ENCODE measurements around the gene BAZ2B. TPM values are rescaled to one million over a fixed set of nuclear protein-coding genes. Genes with fewer than 3 reads are reported as not detected.

The BAZ2B gene
- total RNA-seq, 2 donors from 2014 or later = 16.8 to 19.7 TPM

DNA sequence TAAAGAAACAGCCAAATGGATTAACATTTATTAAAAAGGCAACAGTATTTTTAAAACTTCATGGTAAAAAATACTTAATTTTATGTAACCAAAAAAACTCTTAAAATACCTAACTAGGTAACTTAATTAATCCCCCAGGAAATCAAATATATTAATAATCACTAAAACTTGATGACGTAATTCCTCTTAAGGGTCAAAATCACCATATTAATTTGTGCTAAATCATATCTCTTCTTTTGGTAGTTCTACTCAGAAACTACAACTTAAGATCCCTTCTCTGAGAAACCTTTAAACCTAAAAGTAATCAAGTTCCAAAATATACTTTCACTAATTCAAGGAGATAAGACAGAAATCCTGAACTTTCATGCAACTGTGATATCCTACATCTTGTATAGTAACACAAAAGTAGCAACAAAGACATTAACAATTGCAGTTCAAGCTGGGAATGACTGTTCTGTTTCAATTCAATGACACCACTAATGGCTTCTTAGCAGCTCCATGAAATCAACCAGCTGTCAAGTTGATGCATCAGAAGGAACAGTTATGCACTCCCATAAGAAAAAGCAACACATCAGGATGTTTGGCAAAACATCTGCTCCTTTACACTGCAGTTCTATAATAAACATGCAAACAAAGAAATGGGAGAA lies 4.0 kb downstream of the BAZ2B start:
- Mint-ChIP-seq H3K4me3 (no peak overlapping the region), H3K36me3 (ENCODE audit: insufficient read depth in 2 of 2) (peaks cover 1 to 3% of the 10 kb centered on the region in 2 donors), H3K9me3 (no peaks in the 10 kb centered on the region), H3K27me3 (ENCODE audit: low read depth) (peaks cover 28% of the 10 kb centered on the region), H3K27ac (no peak overlapping the region), H3K4me1 (ENCODE audit: low read depth) (peaks cover 16% of the 10 kb centered on the region)
- DNase-seq = no peak
- ATAC-seq (replicated peaks in 1 of 2) = no peak

DNA sequence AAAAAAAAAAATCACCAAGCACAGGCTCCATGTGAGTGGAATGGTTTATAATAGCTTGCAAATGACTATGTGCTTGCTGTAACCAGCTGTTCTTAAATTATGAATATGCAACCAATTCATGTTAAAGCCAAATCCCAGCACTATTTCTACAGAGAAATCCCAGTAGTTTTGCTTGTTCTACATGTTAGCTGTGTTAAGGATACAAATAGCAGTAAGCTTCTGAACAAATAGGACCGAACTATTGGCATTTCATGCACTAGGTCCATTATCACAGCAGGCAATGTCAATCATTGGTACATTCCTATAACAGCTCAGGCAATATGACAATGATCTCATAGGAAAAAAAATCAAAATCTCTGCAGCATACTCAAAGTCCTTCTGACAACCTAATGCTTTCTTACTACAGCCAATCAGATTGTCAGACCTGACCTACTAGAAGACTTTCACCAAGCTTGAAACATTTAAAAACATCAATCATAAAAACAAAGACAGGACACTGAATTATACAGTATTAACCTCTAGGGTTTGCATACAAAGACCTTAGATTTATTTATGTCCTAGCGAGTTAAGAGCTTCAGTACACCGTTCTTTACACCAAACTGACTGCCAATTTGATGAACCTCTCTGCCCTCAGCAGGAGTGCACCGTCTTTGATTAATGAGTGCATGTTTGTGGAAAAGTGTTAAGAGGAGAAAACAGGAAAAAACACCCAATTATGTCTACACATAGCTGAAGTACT lies 6.4 kb downstream of the BAZ2B start:
- Mint-ChIP-seq H3K4me1 (ENCODE audit: low read depth) (peaks cover 7% of the 10 kb centered on the region), H3K4me3 (no peak overlapping the region), H3K27me3 (ENCODE audit: low read depth) (peaks cover 14% of the 10 kb centered on the region), H3K27ac (no peak overlapping the region), H3K9me3 (no peaks in the 10 kb centered on the region), H3K36me3 (ENCODE audit: insufficient read depth in 2 of 2) (no peaks in the 10 kb centered on the region)
- ATAC-seq (replicated peaks in 1 of 2) (no peak), DNase-seq (no peak)

GRCh38 chr2:159608723-159609308 lies 7.5 kb downstream of the BAZ2B start:
- DNase-seq (no peak), ATAC-seq (replicated peaks in 1 of 2) (no peak)
- H3K4me1 Mint-ChIP-seq (ENCODE audit: low read depth) = no peaks in the 10 kb centered on the region
- no peak overlapping the region for H3K27ac Mint-ChIP-seq
- no peak overlapping the region for H3K4me3 Mint-ChIP-seq
- H3K9me3 Mint-ChIP-seq = no peaks in the 10 kb centered on the region
- peaks cover 3% of the 10 kb centered on the region for H3K27me3 Mint-ChIP-seq (ENCODE audit: low read depth)
- no peaks in the 10 kb centered on the region for H3K36me3 Mint-ChIP-seq (ENCODE audit: insufficient read depth in 2 of 2)

DNA sequence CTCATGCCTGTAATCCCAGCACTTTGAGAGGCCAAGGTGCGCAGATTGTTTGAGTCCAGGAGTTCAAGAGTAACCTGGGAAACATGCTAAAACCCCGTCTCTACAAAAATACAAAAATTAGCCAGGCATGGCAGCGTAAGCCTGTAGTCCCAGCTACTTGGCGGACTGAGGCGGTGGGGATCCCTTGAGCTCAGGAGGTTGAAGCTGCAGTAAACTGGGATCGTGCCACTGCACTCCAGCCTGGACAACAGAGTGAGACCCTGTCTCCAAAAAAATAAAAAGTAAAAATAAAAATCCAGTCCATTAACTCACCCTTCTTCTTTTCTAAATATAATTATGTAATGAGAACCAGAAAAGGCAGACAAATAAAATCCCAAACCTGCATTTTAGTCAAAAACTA lies 8.2 kb downstream of the BAZ2B start:
- Mint-ChIP-seq H3K27me3 (ENCODE audit: low read depth) (no peaks in the 10 kb centered on the region), H3K36me3 (ENCODE audit: insufficient read depth in 2 of 2) (no peaks in the 10 kb centered on the region), H3K27ac (no peak overlapping the region), H3K4me1 (ENCODE audit: low read depth) (no peaks in the 10 kb centered on the region), H3K9me3 (no peaks in the 10 kb centered on the region), H3K4me3 (no peak overlapping the region)
- no peak for DNase-seq
- ATAC-seq (replicated peaks in 1 of 2) = no peak

- no peak for ATAC-seq (replicated peaks in 1 of 2)
- Mint-ChIP-seq H3K27ac (no peak overlapping the region), H3K4me3 (no peak overlapping the region), H3K36me3 (ENCODE audit: insufficient read depth in 2 of 2) (no peaks in the 10 kb centered on the region), H3K9me3 (no peaks in the 10 kb centered on the region), H3K4me1 (ENCODE audit: low read depth) (no peaks in the 10 kb centered on the region), H3K27me3 (ENCODE audit: low read depth) (no peaks in the 10 kb centered on the region)
- no peak for DNase-seq
These were observed 10.1 kb downstream of the BAZ2B start for GRCh38 chr2:159606287-159606686.

- no peak for DNase-seq
- ATAC-seq (replicated peaks in 1 of 2) = no peak
- Mint-ChIP-seq H3K4me3 (no peak overlapping the region), H3K9me3 (no peaks in the 10 kb centered on the region), H3K36me3 (ENCODE audit: insufficient read depth in 2 of 2) (no peaks in the 10 kb centered on the region), H3K4me1 (ENCODE audit: low read depth) (peaks cover 5% of the 10 kb centered on the region), H3K27me3 (ENCODE audit: low read depth) (no peaks in the 10 kb centered on the region), H3K27ac (no peak overlapping the region)
These were observed 10.7 kb downstream of the BAZ2B start for GRCh38 chr2:159605441-159606178.

DNA sequence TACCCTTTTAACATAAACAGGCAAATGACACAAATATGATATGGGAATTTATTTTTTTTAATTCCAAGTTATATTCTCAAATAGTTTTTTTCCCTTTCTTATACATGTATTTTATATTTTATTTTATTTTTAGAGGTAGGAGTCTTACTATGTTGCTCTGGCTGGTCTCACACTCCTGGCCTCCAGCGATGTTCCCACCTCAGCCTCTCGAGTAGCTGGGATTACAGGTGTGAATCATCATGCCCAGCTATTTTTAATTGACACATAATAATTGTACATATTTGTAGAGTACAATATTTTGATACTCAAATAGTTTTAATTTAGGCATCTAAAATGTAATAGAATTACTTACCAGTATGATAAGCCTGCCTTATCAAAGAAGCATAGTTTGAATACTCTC lies 12.2 kb downstream of the BAZ2B start:
- H3K4me3 Mint-ChIP-seq = no peak overlapping the region
- H3K27ac Mint-ChIP-seq = no peak overlapping the region
- DNase-seq (no peak), ATAC-seq (replicated peaks in 1 of 2) (no peak)
- H3K4me1 Mint-ChIP-seq (ENCODE audit: low read depth) = peaks cover 7% of the 10 kb centered on the region
- no peaks in the 10 kb centered on the region for H3K27me3 Mint-ChIP-seq (ENCODE audit: low read depth)
- no peaks in the 10 kb centered on the region for H3K36me3 Mint-ChIP-seq (ENCODE audit: insufficient read depth in 2 of 2)
- no peaks in the 10 kb centered on the region for H3K9me3 Mint-ChIP-seq

- Mint-ChIP-seq H3K4me1 (ENCODE audit: low read depth) (peaks cover 7% of the 10 kb centered on the region), H3K27ac (no peak overlapping the region), H3K36me3 (ENCODE audit: insufficient read depth in 2 of 2) (no peaks in the 10 kb centered on the region), H3K27me3 (ENCODE audit: low read depth) (no peaks in the 10 kb centered on the region), H3K4me3 (no peak overlapping the region), H3K9me3 (no peaks in the 10 kb centered on the region)
- DNase-seq (peak in 1 of 2 donors; percentile 6), ATAC-seq (replicated peaks in 1 of 2) (peak; percentile 60 to 80)
These were observed 15.6 kb downstream of the BAZ2B start for GRCh38 chr2:159600752-159601151.

GRCh38 chr2:159595410-159596046 lies 20.8 kb downstream of the BAZ2B start:
- Mint-ChIP-seq H3K4me3 (no peak overlapping the region), H3K36me3 (ENCODE audit: insufficient read depth in 2 of 2) (no peaks in the 10 kb centered on the region), H3K27me3 (ENCODE audit: low read depth) (no peaks in the 10 kb centered on the region), H3K4me1 (ENCODE audit: low read depth) (peaks cover 1% of the 10 kb centered on the region), H3K9me3 (no peaks in the 10 kb centered on the region), H3K27ac (no peak overlapping the region)
- ATAC-seq (replicated peaks in 1 of 2) (no peak), DNase-seq (no peak)

- Mint-ChIP-seq H3K4me3 (no peak overlapping the region), H3K27ac (no peak overlapping the region), H3K4me1 (ENCODE audit: low read depth) (no peaks in the 10 kb centered on the region), H3K9me3 (no peaks in the 10 kb centered on the region), H3K36me3 (ENCODE audit: insufficient read depth in 2 of 2) (no peaks in the 10 kb centered on the region), H3K27me3 (ENCODE audit: low read depth) (no peaks in the 10 kb centered on the region)
- no peak for DNase-seq
- no peak for ATAC-seq (replicated peaks in 1 of 2)
These were observed 23.9 kb downstream of the BAZ2B start for GRCh38 chr2:159592441-159592840.

GRCh38 chr2:159591221-159591620 lies 25.1 kb downstream of the BAZ2B start:
- H3K9me3 Mint-ChIP-seq = no peaks in the 10 kb centered on the region
- H3K27me3 Mint-ChIP-seq (ENCODE audit: low read depth) = no peaks in the 10 kb centered on the region
- H3K36me3 Mint-ChIP-seq (ENCODE audit: insufficient read depth in 2 of 2) = no peaks in the 10 kb centered on the region
- ATAC-seq (replicated peaks in 1 of 2) (no peak), DNase-seq (no peak)
- no peaks in the 10 kb centered on the region for H3K4me1 Mint-ChIP-seq (ENCODE audit: low read depth)
- no peak overlapping the region for H3K4me3 Mint-ChIP-seq
- H3K27ac Mint-ChIP-seq = no peak overlapping the region

- Mint-ChIP-seq H3K27ac (no peak overlapping the region), H3K36me3 (ENCODE audit: insufficient read depth in 2 of 2) (no peaks in the 10 kb centered on the region), H3K9me3 (no peaks in the 10 kb centered on the region), H3K4me3 (no peak overlapping the region), H3K4me1 (ENCODE audit: low read depth) (no peaks in the 10 kb centered on the region), H3K27me3 (ENCODE audit: low read depth) (no peaks in the 10 kb centered on the region)
- no peak for ATAC-seq (replicated peaks in 1 of 2)
- no peak for DNase-seq
These were observed 27.1 kb downstream of the BAZ2B start for GRCh38 chr2:159589286-159589685.

- DNase-seq (no peak), ATAC-seq (replicated peaks in 1 of 2) (no peak)
- no peaks in the 10 kb centered on the region for H3K4me1 Mint-ChIP-seq (ENCODE audit: low read depth)
- H3K36me3 Mint-ChIP-seq (ENCODE audit: insufficient read depth in 2 of 2) = no peaks in the 10 kb centered on the region
- H3K4me3 Mint-ChIP-seq = no peak overlapping the region
- H3K27me3 Mint-ChIP-seq (ENCODE audit: low read depth) = no peaks in the 10 kb centered on the region
- no peak overlapping the region for H3K27ac Mint-ChIP-seq
- H3K9me3 Mint-ChIP-seq = no peaks in the 10 kb centered on the region
These were observed 30.3 kb downstream of the BAZ2B start for GRCh38 chr2:159586034-159586433.
